ENCODE measurements around the gene ADCY6.
"Not testable (repeated sequence)": the region's sequence is repeated elsewhere in the genome, so short reads cannot be mapped to it uniquely, and the experiment has no call there.

Gene ADCY6

DNA sequence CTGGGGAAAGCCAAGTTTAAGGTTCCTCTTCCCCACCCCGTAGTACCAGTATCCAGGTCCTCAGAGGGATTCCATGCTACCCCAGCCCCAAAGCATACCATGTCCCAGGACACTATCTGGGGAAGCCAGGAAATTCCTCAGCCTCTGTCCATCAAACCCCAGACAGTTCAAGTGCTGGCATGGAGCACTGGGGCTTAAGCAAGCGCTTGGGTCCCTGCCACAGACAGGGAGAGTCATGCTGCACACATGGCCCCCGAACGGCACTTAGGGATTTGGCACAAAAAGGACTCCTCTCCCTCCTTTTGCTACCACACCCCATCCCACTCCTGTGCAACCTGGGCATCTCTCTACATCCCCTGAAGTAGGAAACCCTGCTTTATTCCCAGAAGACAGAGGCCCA, 21.8 kb downstream of the ADCY6 start:
- H3K4me3 Mint-ChIP-seq, result no peak overlapping the region
- H3K4me1 Mint-ChIP-seq (ENCODE audit: low read depth), result peaks cover 14% of the 10 kb centered on the region
- no peaks in the 10 kb centered on the region for H3K9me3 Mint-ChIP-seq
- no peak overlapping the region for H3K27ac Mint-ChIP-seq
- H3K27me3 Mint-ChIP-seq (ENCODE audit: low read depth), result peaks cover 3% of the 10 kb centered on the region
- no peaks in the 10 kb centered on the region for H3K36me3 Mint-ChIP-seq (ENCODE audit: low read depth)

DNA sequence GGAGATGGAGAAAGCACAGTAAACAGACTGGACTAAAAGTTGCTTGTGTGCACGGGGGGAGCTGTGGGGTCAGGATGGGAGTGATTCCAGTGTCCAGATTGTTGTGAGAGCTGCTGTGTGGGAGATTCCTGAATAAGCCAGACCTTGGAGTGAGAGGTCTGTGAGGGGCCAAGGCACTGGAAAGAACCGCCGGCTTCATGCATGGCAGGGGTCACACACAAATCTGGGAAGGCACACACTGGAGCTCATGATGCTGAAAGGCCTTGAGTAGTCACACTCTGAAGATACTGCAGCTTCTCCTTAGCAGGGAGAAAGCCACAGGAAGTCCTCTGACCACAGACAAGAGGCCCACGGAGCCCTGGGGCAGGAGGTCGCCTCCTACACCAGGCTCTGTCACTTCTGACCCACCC, 23.1 kb downstream of the ADCY6 start:
- Mint-ChIP-seq H3K4me1 (ENCODE audit: low read depth) (peaks cover 14% of the 10 kb centered on the region), H3K4me3 (peak overlapping the region; percentile 8), H3K36me3 (ENCODE audit: low read depth) (no peaks in the 10 kb centered on the region), H3K9me3 (no peaks in the 10 kb centered on the region), H3K27ac (no peak overlapping the region), H3K27me3 (ENCODE audit: low read depth) (peaks cover 3% of the 10 kb centered on the region)

DNA sequence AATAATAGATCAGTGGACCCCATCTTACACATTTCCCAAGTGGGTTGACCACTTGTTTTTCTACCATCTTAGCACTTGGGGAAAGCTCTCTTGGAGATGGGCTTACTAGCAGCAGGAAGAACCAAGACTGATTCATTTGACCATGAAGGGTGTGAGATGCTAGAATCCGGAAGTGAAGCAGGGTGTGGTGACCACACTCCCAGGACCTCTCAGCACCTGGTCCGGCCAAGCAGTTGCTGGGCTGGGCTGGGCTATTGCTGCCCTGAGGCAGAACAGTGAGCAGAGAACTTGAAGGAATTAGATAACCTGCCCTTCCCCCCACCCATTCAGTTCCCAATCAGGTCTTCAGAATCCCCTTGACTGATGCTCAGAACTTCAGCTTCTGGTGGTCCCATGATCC, 24.4 kb downstream of the ADCY6 start:
- no peaks in the 10 kb centered on the region for H3K9me3 Mint-ChIP-seq
- H3K4me1 Mint-ChIP-seq (ENCODE audit: low read depth), result peaks cover 14% of the 10 kb centered on the region

DNA sequence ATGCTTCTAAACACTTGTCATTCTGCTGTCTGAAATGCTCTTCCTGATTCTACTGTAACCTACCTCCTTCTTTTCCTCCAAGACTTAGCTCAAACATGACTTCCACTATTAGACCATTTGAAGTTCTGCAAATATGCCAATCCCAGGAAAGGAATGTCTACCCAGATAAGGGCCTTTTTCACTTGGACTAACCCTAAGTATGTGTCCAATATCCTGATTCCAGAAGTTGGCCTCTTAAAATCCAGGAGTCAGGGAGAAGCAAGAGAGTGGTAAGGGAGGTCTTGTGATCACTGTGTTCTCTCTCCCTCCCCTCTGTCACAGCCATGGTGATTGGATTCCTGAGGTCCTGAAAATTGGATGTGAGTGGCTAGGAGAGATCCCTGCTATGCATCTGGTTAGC, 30.2 kb downstream of the ADCY6 start:
- no peaks in the 10 kb centered on the region for H3K9me3 Mint-ChIP-seq
- H3K36me3 Mint-ChIP-seq (ENCODE audit: low read depth), result no peaks in the 10 kb centered on the region
- no peaks in the 10 kb centered on the region for H3K4me1 Mint-ChIP-seq (ENCODE audit: low read depth)
- no peaks in the 10 kb centered on the region for H3K27me3 Mint-ChIP-seq (ENCODE audit: low read depth)
- no peak overlapping the region for H3K4me3 Mint-ChIP-seq
- H3K27ac Mint-ChIP-seq, result no peak overlapping the region

More for the DNA sequence above, 24.4 kb downstream of the ADCY6 start:
- no peak overlapping the region for H3K27ac Mint-ChIP-seq
- H3K27me3 Mint-ChIP-seq (ENCODE audit: low read depth), result peaks cover 3% of the 10 kb centered on the region
- no peak overlapping the region for H3K4me3 Mint-ChIP-seq
- no peaks in the 10 kb centered on the region for H3K36me3 Mint-ChIP-seq (ENCODE audit: low read depth)

DNA sequence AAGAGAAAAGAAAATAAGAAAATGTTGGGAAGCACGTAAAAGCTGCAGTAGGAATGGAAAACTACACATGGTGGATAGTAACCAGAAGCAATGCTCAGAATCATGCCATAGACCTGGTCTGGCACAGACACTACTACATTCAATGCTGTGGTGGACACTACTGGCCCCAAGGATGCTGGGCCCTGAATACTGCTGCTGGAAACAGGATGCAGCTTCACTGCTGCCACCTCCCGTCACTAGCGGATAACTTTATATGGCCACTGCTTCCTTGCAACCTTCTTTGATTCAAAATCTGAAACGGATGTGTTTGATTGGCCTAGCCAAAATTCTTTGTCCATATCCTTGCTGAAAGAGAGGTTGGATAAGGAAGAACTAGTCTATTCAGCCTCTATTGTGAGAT, 30.7 kb downstream of the ADCY6 start:
- no peaks in the 10 kb centered on the region for H3K4me1 Mint-ChIP-seq (ENCODE audit: low read depth)
- H3K9me3 Mint-ChIP-seq, result no peaks in the 10 kb centered on the region
- no peak overlapping the region for H3K27ac Mint-ChIP-seq
- no peaks in the 10 kb centered on the region for H3K27me3 Mint-ChIP-seq (ENCODE audit: low read depth)
- H3K4me3 Mint-ChIP-seq, result no peak overlapping the region
- no peaks in the 10 kb centered on the region for H3K36me3 Mint-ChIP-seq (ENCODE audit: low read depth)

DNA sequence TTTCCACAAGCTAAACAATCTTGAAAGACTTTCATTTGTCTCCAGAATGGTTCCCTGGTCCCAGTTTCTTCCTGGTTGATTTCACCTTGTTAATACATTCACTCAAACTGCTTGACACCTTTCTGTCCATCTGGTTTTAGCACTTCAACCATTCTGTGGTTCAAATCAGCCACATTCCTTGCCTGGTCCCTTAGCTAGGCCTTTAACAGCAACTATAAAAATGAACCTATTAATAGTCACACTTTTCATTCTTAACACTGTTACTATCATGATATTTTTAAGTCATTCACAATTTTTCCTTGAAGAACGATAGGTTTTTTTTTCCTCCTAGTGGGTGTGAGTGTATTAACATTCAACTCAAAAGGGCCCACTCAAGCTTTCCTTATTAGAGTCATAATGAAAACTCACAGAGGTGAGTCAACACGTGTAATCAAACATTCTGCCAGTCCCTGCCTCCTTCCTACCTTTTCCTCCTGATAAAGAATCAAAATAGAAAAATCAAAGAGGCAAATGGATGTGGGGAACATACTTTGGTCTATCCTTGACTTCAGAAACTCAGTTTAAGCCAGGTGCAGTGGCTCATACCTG, 38.0 kb downstream of the ADCY6 start:
- Mint-ChIP-seq H3K4me1 (ENCODE audit: low read depth) (peaks cover 4% of the 10 kb centered on the region), H3K4me3 (no peak overlapping the region), H3K9me3 (no peaks in the 10 kb centered on the region), H3K27ac (no peak overlapping the region), H3K36me3 (ENCODE audit: low read depth) (no peaks in the 10 kb centered on the region), H3K27me3 (ENCODE audit: low read depth) (peaks cover 6% of the 10 kb centered on the region)

DNA sequence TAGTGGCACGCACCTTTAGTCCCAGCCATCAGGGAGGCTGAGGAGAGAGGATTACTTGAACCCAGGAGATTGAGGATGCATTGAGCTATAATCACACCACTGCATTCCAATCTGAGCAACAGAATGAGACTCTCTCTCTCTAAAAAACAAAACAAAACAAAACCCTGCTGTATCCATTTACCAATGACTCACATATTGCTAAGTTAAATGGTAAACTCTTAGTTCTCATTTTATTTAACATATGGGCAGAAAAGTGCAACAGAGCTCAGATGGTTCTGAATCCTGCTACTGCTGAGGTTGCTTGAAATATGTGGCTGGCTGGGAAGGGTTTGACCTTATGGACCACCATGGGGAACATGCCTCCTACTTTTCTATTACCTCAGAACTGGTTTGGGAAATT, 38.7 kb downstream of the ADCY6 start:
- H3K27ac Mint-ChIP-seq, result no peak overlapping the region

DNA sequence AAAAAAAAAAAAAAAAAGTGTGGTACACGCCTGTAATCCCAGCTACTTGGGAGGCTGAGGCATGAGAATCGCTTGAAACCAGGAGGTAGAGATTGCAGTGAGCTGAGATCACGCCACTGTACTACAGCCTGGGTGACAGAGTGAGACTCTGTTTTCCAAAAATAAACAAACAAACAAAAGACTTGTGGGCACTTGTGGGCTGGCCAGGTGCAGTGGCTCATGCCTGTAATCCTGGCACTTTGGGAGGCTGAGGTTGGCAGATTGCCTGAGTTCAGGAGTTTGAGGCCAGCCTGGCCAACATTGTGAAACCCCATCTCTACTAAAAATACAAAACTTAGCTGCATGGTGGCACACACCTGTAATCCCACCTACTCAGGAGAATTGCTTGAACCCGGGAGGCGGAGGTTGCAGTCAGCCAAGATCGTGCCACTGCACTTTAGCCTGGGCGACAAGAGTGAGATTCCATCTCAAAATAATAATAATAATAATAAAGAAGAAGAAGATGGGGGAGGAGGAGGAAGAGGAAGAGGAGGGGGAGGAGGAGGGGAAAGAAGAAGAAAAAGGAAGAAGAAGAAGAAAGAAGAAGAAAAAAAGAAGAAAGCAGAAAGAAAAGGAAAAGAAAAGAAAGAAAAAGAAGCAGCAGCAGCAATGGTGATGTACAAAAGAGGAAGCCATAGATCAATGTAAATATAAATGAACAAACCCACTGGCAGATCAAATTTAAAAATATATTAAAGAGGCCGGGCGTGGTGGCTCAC, 44.5 kb downstream of the ADCY6 start:
- Mint-ChIP-seq H3K4me3 (no peak overlapping the region), H3K4me1 (ENCODE audit: low read depth) (no peaks in the 10 kb centered on the region), H3K27me3 (ENCODE audit: low read depth) (peaks cover 16% of the 10 kb centered on the region), H3K9me3 (no peaks in the 10 kb centered on the region), H3K36me3 (ENCODE audit: low read depth) (no peaks in the 10 kb centered on the region), H3K27ac (no peak overlapping the region)

More for the DNA sequence above, 38.7 kb downstream of the ADCY6 start:
- Mint-ChIP-seq H3K4me3 (no peak overlapping the region), H3K4me1 (ENCODE audit: low read depth) (peaks cover 4% of the 10 kb centered on the region), H3K36me3 (ENCODE audit: low read depth) (no peaks in the 10 kb centered on the region), H3K9me3 (no peaks in the 10 kb centered on the region), H3K27me3 (ENCODE audit: low read depth) (peaks cover 6% of the 10 kb centered on the region)

DNA sequence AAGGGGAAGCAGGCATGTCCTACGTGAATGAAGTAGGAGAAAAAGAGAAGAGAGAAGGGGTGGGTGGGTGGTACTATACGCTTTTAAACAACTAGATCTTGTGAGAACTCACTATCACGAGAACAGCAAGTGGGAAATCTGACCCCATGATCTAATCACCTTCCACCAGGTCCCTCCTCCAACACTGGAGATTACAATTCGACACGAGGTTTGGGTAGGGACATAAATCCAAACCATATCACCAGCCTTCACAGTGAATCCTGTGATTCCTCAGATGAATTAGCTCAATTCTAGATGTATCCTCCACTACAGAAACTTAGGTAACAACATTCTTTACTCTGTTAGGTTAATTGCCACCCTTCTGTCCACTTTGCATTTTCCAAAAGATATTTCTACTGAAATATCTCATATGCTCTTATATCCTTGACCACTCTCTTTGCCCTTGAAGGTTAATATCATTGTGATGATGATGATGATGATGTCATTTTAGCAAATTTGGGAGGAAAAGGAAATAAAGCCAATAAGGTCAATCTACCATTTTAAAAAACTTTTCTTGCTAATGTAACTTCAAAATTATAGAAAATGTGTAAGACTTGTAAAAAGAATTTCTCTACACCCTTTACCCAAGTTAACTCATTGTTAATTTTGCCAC, 49.1 kb downstream of the ADCY6 start:
- Mint-ChIP-seq H3K27ac (no peak overlapping the region), H3K36me3 (ENCODE audit: low read depth) (no peaks in the 10 kb centered on the region), H3K4me3 (no peak overlapping the region), H3K4me1 (ENCODE audit: low read depth) (no peaks in the 10 kb centered on the region), H3K27me3 (ENCODE audit: low read depth) (peaks cover 28% of the 10 kb centered on the region), H3K9me3 (no peaks in the 10 kb centered on the region)

DNA sequence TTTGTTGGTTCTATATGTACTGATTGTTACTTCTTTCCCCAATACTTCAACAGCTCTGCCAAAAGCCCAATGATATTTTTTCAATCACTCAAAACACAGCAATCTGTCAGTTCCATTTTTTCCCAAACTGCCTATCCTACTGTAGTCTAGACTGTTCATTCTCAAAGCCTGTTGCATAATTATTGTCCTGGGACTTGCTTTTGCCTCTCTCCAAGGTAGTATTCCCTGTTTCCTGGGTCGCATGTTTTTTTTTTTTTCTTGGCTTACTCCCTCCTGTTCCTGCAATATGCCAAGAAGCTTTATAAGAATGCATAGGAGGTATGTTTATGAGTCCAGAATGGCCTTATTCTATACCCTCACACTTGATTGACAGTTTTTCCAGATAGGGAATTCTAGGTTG, 52.4 kb downstream of the ADCY6 start:
- H3K9me3 Mint-ChIP-seq, result no peaks in the 10 kb centered on the region
- peaks cover 28% of the 10 kb centered on the region for H3K27me3 Mint-ChIP-seq (ENCODE audit: low read depth)
- H3K27ac Mint-ChIP-seq, result no peak overlapping the region
- no peaks in the 10 kb centered on the region for H3K36me3 Mint-ChIP-seq (ENCODE audit: low read depth)
- H3K4me3 Mint-ChIP-seq, result no peak overlapping the region
- no peaks in the 10 kb centered on the region for H3K4me1 Mint-ChIP-seq (ENCODE audit: low read depth)

DNA sequence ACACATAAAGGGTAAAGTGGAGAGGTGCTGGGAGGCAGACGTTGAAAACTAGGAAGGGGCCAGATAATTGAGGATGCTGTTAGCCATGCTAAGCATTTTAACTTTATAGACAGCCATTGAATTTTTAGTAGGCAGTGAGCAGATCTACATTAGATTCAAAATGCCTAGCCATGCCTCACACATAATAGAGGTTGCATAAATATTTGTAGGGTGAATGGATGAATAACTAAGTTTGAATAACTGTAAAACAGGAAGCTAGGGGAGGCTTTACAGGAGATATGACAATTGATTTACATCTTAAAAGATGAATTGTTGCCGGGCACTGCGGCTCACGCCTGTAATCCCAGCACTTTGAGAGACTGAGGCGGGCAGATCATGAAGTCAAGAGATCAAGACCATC, 60.1 kb downstream of the ADCY6 start:
- H3K27me3 Mint-ChIP-seq (ENCODE audit: low read depth), result peaks cover 11% of the 10 kb centered on the region
- no peak overlapping the region for H3K4me3 Mint-ChIP-seq
- no peaks in the 10 kb centered on the region for H3K9me3 Mint-ChIP-seq
- H3K36me3 Mint-ChIP-seq (ENCODE audit: low read depth), result no peaks in the 10 kb centered on the region
- H3K27ac Mint-ChIP-seq, result no peak overlapping the region
- H3K4me1 Mint-ChIP-seq (ENCODE audit: low read depth), result no peaks in the 10 kb centered on the region

DNA sequence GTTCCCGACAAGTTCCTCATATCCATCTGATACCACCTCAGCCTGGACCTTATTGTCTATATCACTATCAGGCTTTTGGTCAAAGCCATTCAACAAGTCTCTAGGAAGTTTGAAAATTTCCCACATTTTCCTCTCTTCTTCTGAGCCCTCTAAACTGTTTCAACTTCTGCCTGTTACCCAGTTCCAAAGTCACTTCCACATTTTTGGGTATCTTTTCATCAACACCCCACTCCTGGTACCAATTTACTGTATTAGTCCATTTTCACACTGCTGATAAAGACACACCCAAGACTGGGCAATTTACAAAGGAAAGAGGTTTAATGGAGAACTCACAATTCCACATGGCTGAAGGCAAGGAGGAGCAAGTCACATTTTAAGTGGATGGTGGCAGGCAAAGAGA, 68.2 kb downstream of the ADCY6 start:
- not testable (repeated sequence) for H3K27me3 Mint-ChIP-seq (ENCODE audit: low read depth); H3K4me1 Mint-ChIP-seq (ENCODE audit: low read depth)
- H3K36me3 Mint-ChIP-seq (ENCODE audit: low read depth), result peaks cover 16% of the 10 kb centered on the region

DNA sequence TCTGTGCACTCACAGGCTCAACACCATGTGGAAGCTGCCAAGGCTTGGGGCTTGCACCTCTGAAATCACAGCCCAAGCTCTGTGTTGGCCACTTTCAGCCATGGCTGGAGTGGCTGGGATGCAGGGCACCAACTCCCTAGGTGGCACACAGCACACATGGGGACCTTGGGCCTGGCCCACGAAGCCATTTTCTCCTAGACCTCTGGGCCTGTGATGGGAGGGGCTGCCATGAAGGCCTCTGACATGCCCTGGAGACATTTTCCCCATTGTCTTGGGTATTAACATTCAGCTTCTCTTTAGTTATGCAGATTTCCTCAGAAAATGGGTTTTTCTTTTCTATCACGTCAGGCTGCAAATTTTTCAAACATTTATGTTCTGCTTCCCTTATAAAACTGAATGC, 68.7 kb downstream of the ADCY6 start:
- H3K27me3 Mint-ChIP-seq (ENCODE audit: low read depth); H3K27ac Mint-ChIP-seq; H3K4me3 Mint-ChIP-seq: not testable (repeated sequence)
- Mint-ChIP-seq H3K36me3 (ENCODE audit: low read depth) (peaks cover 16% of the 10 kb centered on the region), H3K4me1 (ENCODE audit: low read depth) (peaks cover 13% of the 10 kb centered on the region), H3K9me3 (peaks cover 22% of the 10 kb centered on the region)

More for the DNA sequence above, 68.2 kb downstream of the ADCY6 start:
- peaks cover 22% of the 10 kb centered on the region for H3K9me3 Mint-ChIP-seq
- not testable (repeated sequence) for H3K4me3 Mint-ChIP-seq, H3K27ac Mint-ChIP-seq

DNA sequence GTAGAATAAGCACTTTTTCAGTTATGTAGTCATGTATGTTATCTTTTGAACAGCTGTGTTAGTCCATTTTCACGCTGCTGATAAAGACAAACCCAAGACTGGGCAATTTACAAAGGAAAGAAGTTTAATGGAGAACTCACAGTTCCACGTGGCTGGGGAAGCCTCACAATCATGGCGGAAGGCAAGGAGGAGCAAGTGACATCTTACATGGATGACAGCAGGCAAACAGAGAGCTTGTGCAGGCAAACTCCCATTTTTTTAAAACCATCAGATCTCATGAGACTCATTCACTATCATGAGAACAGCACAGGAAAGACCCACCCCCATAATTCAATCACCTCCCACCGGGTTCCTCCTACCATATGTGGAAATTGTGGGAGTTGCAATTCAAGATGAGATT, 69.9 kb downstream of the ADCY6 start:
- not testable (repeated sequence) for H3K27ac Mint-ChIP-seq; H3K27me3 Mint-ChIP-seq (ENCODE audit: low read depth); H3K4me3 Mint-ChIP-seq
- peaks cover 22% of the 10 kb centered on the region for H3K4me1 Mint-ChIP-seq (ENCODE audit: low read depth)
- H3K9me3 Mint-ChIP-seq, result peaks cover 22% of the 10 kb centered on the region
- H3K36me3 Mint-ChIP-seq (ENCODE audit: low read depth), result peaks cover 26% of the 10 kb centered on the region

DNA sequence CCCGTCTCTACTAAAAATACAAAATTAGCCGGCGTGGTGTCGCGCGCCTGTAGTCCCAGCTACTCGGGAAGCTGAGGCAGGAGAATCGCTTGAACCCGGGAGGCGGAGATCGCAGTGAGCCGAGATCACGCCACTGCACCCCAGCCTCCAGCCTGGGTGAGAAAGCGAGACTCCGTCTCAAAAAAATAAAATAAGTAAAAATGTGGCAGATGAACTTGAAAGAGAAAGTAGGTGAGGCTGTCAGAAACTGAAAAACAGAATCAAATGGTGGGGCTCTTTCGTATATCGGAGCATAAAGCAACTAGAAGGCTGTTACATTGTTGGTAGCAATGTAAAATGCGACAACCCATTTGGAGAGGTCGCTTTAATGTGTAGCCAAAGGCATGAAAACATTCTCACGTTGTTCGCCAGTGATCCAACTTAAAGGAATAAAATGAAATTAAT, 71.6 kb downstream of the ADCY6 start:
- Mint-ChIP-seq H3K27me3 (ENCODE audit: low read depth) (peaks cover 5% of the 10 kb centered on the region), H3K4me1 (ENCODE audit: low read depth) (peaks cover 30% of the 10 kb centered on the region), H3K4me3 (peak overlapping the region; percentile 95), H3K9me3 (peaks cover 22% of the 10 kb centered on the region), H3K36me3 (ENCODE audit: low read depth) (peaks cover 36% of the 10 kb centered on the region), H3K27ac (peak overlapping the region; percentile 94)

All from T-helper 1 cell treated with Interleukin-12 subunit alpha and Interleukin-12 subunit beta and Interleukin-4 antibody, amounts not matched to agents 30 μg/mL and 1 μg/mL, for 36 hours (primary cell).